GM13977 (cell line): ENCODE measurements around the gene AIMP1.

Experiments used
- DNase-seq: peaks from one replicate; pipeline ENCODE4 v3.0.0; 2012; ENCODE audit warnings: low spot score
- CTCF ChIP-seq: IDR thresholded peaks from 2 replicates; pipeline ENCODE4 v1.5.1; 2012; ENCODE audit warnings: mild to moderate bottlenecking, control low read depth; ENCODE audit not compliant: insufficient read depth; ENCODE audit errors: extremely low read depth, missing control alignments
- in situ Hi-C: fragments of 300-500 bp; cut with MboI; formaldehyde crosslinking; loops from one replicate; pipeline ENCODE4 v1.12.0; 2022; ENCODE audit warnings: low sequenced_read_pairs, low pct_unique_long_range_greater_than_20kb, mixed read lengths, inconsistent platforms; ENCODE audit not compliant: unreplicated experiment

AIMP1 gene

GRCh38 chr4:106339431-106339830 is 23.1 kb downstream of the AIMP1 start:
- in situ Hi-C loops = no loop called here
- no peak for TF ChIP-seq CTCF
- DNase-seq = no peak

GRCh38 chr4:106340774-106341173 is 24.4 kb downstream of the AIMP1 start:
- no peak for TF ChIP-seq CTCF
- in situ Hi-C loops = no loop called here
- no peak for DNase-seq

- DNase-seq = no peak
- in situ Hi-C loops = no loop called here
- TF ChIP-seq CTCF = no peak
These were observed 27.7 kb downstream of the AIMP1 start for GRCh38 chr4:106343865-106344646.

- in situ Hi-C loops = no loop called here
- no peak for TF ChIP-seq CTCF
- no peak for DNase-seq
These were observed 28.3 kb downstream of the AIMP1 start for GRCh38 chr4:106344647-106344970.

GRCh38 chr4:106347167-106347566 is 30.8 kb downstream of the AIMP1 start:
- no peak for TF ChIP-seq CTCF
- no peak for DNase-seq
- in situ Hi-C loops = no loop called here

- in situ Hi-C loops = no loop called here
- TF ChIP-seq CTCF = no peak
- DNase-seq = no peak
These were observed 34.7 kb downstream of the AIMP1 start for GRCh38 chr4:106351016-106351415.
